ENCODE measurements around the gene BST2.

BST2 gene

DNA sequence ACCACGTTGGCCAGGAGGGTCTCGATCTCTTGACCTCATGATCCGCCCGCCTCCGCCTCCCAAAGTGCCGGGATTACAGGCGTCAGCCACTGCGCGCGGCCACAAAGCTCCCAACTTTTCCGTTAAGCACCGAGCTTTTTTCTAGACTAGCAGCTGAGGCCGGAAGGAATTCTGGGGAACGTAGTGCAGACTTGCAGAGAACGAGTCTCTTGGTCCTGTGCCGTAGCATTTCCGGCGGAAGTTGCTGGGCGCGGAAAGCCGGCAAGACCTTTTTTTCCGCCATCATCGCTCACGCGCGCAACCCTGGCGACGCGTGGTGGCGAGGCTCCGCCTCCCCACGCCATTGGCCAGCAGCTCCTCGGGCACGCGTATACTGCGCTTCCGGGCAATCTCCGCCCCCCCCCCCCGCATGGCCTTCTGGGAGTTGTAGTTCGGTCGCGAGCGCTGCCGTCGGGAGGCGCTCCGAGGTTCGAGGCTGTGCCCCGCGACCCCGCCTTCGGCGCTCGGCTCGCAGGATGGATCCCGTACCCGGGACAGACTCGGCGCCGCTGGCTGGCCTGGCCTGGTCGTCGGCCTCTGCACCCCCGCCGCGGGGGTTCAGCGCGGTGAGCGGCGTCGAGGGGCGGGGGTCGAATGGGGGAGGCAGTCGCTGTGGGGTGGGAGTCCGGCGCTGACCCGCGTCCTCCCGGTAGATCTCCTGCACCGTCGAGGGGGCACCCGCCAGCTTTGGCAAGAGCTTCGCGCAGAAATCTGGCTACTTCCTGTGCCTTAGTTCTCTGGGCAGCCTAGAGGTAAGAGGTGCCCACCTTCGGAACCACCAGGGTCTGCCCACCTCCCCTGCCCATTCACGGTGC, 14.4 kb upstream of the BST2 start, which contains the start of gene MVB12A:
Gene MVB12A, plus strand, starts transcription at position 427 of the 854 bp plus-strand sequence. Its CDS starts 89 bp downstream, at position 516.
- DNase-seq (ENCODE audit: low read depth) = peak; percentile 93

DNA sequence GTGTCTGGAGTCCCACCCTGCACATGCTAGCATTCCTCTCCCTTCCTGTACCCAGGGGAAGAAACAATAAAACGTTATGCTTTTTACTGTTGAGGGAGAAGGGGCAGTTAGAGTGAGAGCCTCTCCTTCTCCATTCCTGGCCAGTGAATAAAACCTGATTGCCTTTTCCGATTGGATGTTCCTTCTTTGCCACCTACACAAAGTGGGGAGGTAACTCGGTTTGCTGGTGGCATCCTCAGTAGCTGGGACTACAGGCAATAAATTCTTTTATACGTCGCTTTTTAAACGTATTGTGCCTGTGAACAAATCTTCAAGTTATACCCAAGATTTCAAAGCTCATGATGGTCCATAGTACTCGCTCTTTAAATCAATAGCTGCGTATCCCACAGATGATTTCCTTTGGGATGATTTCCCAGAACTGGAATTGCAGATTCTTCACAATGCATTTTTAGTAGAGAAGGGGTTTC, 13.8 kb upstream of the BST2 start:
- no peak for DNase-seq (ENCODE audit: low read depth)

DNA sequence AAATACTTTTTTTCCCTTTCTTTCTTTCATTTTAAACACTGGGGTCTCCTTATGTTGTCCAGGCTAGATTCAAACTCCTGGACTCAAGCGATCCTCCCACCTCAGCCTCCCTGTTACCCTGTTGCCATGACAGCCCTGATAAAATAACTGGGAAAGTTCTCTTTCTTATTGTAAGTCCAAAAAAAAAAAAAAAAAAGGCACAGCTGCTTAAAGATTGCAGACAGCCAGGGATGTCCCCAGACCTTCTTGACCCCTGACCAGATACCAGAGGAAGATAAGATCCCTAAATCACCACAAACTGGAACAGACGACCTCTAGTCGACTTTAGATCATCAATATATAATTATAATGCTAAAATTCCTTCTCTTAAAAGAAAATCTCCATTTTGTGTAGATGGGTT, 13.3 kb upstream of the BST2 start:
- DNase-seq (ENCODE audit: low read depth) = no peak

GRCh38 chr19:17415121-17415520, 9.7 kb upstream of the BST2 start:
- DNase-seq (ENCODE audit: low read depth) = no peak

GRCh38 chr19:17414097-17414496, 8.7 kb upstream of the BST2 start:
- DNase-seq (ENCODE audit: low read depth) = no peak

- DNase-seq (ENCODE audit: low read depth) = no peak
Measured at GRCh38 chr19:17411801-17412200, 6.4 kb upstream of the BST2 start.

DNA sequence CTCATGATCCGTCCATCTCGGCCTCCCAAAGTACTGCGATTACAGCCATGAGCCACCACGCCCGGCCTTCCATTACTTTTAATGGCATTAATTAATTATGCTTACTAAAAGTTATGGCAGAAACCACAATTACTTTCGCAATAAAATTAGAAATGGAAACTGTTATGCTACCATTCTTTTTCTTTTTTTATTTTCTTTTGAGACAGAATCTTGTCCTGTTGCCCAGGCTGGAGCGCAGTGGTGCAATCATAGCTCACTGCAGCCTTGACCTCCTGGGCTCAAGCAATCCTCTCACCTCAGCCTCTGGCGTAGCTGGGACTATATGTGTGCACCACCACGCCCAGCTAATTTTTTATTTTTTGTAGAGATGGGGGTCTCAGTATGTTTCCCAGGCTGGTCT, 4.6 kb upstream of the BST2 start:
- no peak for DNase-seq (ENCODE audit: low read depth)

- DNase-seq (ENCODE audit: low read depth) = no peak
Measured at GRCh38 chr19:17406887-17407196, 1.4 kb upstream of the BST2 start.

GRCh38 chr19:17406046-17406886, 836 bp upstream of the BST2 start:
- no peak for DNase-seq (ENCODE audit: low read depth)

DNA sequence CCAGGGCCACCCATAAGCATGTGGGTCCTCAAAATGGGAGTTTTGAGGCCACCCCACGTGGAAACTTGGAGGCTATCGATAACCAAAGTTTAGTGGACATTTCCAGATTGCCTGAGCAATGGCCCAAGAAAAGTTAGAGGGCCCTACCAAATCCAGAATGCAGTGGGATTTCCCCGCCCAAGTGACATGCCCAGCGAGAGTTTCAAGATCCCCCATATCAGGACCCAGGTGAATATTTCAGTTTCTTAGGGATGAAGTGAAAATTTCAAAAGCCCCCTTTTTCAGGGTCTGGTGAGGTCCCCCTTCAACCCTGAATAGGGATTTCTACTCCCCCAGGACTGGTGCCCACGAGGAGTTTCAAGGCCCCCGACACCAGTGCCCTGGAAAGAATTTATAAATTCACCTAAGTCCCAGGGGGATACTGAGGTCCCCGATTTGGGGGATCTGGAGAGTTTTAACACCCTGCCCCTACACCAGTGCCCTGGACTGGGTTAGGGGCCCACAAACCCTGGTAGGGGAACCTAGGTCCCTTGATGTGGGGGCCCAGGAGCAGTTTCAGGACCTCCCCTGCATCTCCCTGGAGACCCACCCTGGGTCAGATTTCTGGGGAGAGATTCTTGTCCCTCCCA, 695 bp downstream of the BST2 start:
- no peak for DNase-seq (ENCODE audit: low read depth)

- DNase-seq (ENCODE audit: low read depth) = no peak
Measured at GRCh38 chr19:17404015-17404414, 1.4 kb downstream of the BST2 start.

DNA sequence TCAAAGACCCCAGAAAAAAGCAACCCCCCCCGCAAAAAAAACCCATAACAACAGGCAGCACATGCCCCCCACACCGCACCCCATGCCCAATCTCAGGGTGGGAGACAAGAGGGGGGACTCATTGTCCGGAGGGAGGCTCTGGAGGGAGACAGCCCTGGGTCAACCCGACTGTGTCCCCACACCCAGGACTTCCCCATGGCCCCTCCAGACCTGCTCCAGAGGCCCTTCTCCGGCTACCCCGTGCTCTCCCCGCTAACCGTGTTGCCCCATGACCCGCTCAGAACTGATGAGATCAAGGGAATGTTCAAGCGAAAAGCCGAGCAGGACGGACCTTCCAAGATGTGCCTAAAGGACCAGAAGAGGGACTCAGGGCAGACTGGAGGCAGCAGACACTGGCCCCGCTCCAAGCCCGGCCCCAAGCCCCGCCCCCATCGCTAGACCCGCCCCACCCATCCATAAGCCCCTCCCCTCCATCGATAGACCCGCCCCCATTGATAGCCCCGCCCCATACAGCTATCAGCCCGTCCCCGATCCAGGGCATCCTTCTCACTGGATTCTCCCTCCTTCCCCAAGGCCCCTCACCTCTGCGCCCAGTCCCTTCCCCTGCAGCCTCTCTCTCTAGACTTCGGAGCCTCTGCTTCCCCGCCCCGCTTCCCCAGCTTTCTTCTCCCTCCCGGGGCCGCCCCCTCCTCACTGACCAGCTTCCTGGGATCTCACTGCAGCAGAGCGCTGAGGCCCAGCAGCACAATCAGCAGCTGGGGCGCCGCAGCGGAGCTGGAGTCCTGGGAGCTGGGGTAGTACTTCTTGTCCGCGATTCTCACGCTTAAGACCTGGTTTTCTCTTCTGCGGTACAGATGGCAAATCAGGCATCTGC, 2.2 kb downstream of the BST2 start:
- no peak for DNase-seq (ENCODE audit: low read depth)

DNA sequence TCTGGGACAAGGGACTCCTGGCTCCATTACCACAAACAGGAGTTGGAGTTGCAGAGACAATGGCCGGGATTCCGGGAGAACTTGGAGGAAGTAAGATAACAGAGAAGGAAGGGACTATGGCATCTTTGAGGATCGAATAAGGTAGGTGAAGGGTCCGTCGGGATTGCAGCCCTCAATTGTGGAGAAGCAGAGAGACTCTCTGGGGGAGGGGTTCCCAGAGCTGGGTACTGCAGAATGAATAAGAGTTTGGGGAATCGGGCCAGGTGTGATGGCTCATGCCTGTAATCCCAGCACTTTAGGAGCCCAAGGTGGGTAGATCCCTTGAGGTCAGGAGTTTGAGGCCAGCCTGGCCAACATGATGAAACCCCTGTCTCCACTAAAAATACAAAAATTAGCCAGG, 3.8 kb downstream of the BST2 start:
- DNase-seq (ENCODE audit: low read depth) = no peak

GRCh38 chr19:17398902-17399527, 6.4 kb downstream of the BST2 start:
- no peak for DNase-seq (ENCODE audit: low read depth)

DNA sequence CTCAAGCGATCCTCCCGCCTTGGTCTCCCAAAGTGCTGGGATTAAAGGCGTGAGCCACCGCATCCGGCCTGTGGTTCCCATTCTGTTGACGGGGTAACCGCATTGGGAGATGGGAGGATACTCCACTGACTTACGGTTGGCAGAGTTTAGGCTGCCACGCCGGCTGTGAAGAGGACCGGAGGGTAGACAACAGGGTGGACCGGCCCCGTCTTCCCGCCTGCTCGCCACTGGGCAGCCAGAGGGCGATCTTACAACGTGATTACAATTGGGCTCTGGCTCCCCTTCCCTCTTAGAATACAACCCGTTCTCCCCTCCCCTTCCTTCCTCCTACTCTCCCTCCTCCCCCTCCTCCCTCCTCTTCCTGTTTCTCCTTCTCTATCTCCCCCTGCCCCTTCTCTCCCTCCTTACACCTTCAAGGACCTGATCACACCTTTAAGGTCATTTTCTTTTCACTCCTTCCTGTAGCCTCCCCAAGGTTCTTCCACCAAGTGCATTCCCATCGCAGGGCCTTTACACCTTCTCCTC, 10.5 kb downstream of the BST2 start:
- peak; percentile 31 for DNase-seq (ENCODE audit: low read depth)

GRCh38 chr19:17393914-17394313, 11.5 kb downstream of the BST2 start, which contains the start of gene CCDC194:
TSS of gene CCDC194 (minus strand) at chr19:17394196. CDS start at chr19:17394158, 38 bp downstream.
- no peak for DNase-seq (ENCODE audit: low read depth)

- no peak for DNase-seq (ENCODE audit: low read depth)
Measured at GRCh38 chr19:17393002-17393401, 12.4 kb downstream of the BST2 start.

GRCh38 chr19:17391371-17392151, 13.9 kb downstream of the BST2 start:
- DNase-seq (ENCODE audit: low read depth) = no peak

DNA sequence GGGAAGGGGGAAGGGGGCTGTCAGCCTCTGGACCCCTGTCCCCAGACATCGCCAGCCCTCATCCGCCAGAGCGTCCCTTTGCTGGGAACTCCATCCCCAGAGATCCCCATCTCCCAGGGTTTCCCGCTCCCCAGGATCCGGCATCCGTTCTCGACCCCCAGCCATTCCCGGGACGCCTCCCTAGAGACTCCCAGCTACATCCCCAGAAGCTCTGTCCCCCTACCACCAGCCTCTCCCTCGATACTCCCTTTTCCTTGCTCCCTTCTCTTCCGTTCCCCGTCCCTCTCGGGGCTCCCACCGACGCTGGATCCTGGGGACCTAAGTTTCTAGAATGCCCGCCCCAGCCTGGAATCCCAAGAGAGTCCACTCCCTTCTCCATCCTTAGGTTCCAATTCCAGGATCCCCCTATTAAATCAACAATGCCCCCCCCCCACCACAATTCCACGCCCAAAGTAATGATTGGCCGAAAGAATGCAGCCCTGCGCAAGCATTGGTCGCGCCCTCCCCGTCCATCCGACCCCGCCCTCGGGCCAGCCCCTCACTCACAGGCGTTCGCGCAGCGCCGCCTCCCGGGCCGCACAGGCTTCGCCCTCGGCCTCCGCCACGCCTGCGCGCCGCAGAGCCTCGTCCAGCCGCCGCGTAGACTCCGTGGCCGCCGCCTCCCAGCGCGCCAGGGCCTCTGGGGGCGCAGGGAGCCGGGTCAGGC, 14.6 kb downstream of the BST2 start:
- DNase-seq (ENCODE audit: low read depth) = peak; percentile 90

Data from activated T-helper 9 cell treated with anti-CD3 and anti-CD28 coated beads, Interleukin-2, amount 50 U/mL, for 16 hours (primary cell).